AG08395 (cell line): ENCODE results near the gene ISL2.
"Not testable (repeated sequence)": the region's sequence is repeated elsewhere in the genome, so short reads cannot be mapped to it uniquely, and the experiment has no call there.

Experiments
- DNase-seq: peaks from one replicate; pipeline ENCODE4 v3.0.0; 2012; ENCODE audit warnings: mixed read lengths, low spot score

The ISL2 gene

GRCh38 chr15:76336254-76337058, at the start of gene ISL2:
Gene ISL2 (plus strand): TSS chr15:76336773. CDS start chr15:76336884, 111 bp downstream.
- DNase-seq: peak; percentile 67

- no peak for DNase-seq
These were observed 47.0 kb upstream of the ISL2 start for GRCh38 chr15:76289582-76289981.

- peak; percentile 12 for DNase-seq
These were observed 43.2 kb upstream of the ISL2 start for GRCh38 chr15:76293361-76293760.

DNA sequence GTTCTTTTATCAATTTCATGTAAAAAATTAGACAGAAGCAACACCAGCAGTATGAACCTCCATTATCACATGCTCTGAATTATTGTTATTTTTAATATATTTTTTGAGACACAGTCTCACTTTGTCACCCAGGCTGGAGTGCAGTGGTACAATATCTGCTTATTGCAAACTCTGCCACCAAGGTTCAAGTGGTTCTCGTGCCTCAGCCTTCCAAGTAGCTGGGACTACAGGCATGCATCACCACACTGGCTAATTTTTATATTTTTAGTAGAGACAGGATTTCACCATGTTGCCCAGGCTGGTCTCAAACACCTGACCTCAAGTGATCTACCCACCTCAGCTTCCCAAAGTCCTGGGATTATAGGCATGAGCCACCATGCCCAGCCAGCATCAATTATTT, 42.1 kb upstream of the ISL2 start:
- DNase-seq: not testable (repeated sequence)

DNA sequence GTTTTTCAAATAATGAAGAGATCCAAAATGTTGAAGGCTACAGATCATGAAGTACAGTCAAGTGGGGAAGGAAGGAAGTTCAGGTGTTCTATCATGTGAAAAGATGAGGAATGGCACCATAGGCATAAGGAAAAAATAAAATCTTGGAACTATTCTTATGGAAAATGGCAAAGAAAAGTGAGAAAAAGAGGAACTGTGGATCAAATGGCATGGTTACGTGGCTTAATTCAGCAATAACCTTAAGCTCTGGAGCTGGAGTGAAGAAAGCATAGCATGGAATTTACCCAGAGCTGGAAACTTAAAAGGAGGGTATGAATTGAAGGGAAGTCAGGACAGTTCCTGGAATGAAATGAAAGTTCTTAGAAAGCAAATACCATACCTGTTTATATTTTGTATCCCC, 39.7 kb upstream of the ISL2 start:
- no peak for DNase-seq

- DNase-seq: not testable (repeated sequence)
These were observed 38.6 kb upstream of the ISL2 start for GRCh38 chr15:76297951-76298350.

DNA sequence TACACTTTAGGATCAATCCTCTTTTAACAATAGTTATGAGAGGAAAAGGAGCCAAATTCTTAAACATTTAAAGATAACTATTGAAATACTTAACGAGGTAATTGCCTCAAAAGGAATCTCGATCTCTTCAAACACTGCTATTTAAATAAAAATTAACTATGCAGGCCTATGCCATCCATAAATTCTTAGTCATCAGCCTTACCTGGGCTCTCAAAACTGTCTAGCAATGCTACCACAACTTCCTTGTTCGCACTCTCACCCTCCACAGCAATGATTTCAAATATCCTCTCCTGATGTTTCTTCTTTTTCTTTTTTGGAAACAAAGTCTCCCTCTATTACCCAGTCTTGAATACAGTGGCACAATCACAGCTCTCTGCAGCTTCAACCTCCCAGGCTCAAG, 37.6 kb upstream of the ISL2 start:
- no peak for DNase-seq

DNA sequence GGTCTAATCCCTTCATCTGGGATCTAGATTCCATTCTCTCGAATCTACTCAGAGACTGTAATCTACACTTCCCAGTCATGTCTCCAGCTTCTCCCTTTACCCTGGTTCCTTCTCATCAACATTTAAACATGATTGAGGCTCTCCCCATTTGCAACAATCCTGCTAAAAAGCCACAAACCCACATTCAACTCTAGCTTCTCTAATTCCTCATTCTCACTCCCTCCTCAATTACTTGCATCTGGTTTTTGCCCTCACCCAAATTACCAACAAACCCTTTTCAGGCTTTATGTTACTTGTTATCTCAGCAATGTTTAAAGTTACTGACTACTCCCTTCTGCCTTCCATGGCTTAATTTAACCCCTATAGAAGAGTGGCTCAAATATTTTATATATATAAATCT, 36.8 kb upstream of the ISL2 start:
- DNase-seq: no peak

DNA sequence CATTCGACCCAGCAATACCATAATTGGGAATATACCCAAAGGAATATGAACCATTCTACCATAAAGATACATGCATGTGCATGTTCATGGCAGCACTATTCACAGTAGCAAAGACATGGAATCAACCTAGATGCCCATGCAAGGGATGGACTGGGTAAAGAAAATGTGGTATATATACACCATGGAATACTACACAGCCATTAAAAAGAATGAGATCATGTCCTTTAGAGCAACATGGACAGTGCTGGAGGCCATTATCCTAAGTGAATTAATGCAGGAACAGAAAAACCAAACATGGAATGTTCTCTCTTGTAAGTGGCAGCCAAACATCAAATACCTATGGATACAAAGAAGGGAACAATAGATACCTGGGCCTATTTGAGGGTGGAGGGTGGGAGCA, 32.7 kb upstream of the ISL2 start:
- no peak for DNase-seq

- DNase-seq: peak; percentile 14
These were observed 26.8 kb upstream of the ISL2 start for GRCh38 chr15:76309601-76310330.

- peak; percentile 29 for DNase-seq
These were observed 26.0 kb upstream of the ISL2 start for GRCh38 chr15:76310475-76311099.

DNA sequence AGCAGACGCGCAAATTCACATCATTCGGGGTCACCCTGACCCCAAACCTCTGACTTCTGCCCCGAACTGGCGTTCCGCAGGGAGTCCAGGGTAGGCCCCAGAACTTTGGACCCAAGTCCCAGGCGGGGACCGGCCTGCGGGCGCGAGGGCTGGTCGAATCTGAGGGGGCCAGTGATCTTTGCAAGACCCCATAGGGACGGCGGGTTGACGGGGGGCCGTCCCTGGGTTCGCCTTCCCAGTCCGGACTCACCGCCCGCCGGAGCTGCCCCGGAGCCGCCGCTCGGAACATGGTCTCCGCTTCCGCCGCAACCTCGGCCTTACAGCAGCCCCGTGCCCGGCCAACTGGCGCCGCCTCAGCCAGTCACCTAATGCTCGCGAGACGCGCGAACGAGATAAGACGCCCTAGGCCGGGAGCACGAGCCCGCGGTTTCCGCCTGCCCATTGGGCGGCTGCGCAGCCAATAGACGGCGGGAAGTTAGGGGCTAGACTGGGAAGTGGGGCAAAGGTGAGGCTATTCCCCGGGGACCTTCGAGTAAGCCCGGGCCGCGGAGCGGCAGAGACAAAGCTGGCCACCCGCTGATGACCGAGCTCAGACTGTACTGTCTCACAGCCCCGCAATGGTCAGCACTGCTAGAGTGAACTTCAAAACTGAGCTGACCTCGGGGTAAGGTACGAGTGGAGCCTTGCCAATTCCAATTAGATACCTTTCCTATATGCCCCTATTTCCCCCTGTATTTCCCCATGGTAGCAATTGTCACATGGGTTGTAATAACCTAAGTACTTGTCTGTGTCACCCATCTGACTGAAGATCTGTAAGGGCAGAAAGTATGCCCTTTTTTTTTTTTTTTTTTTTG, 25.2 kb upstream of the ISL2 start, which contains the start of gene ETFA:
ETFA (minus strand) TSS at position 370 of the 854 bp plus-strand sequence; CDS start at position 289, 81 bp downstream.
- DNase-seq: peak; percentile 99

GRCh38 chr15:76312540-76313174, 23.9 kb upstream of the ISL2 start:
- no peak for DNase-seq

- not testable (repeated sequence) for DNase-seq
These were observed 23.4 kb upstream of the ISL2 start for GRCh38 chr15:76313175-76313567.

- DNase-seq: no peak
These were observed 22.8 kb upstream of the ISL2 start for GRCh38 chr15:76313731-76314130.

DNA sequence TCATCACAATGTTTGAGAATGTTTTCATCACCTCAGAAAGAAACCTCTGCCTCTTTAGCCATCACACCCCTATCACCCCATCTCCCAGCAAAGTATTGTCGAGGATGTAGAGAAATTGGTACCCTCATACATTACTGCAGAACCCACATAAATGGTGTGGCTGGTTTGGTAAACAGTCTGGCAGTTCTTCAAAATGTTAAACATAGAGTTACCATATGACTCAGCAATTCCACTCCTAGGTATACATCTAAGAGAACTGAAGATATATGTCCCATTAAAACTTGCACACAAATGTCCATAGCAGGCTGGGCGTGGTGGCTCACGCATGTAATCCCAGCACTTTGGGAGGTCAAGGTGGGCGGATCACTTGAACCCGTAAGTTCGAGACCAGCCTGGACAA, 16.6 kb upstream of the ISL2 start:
- DNase-seq: no peak

DNA sequence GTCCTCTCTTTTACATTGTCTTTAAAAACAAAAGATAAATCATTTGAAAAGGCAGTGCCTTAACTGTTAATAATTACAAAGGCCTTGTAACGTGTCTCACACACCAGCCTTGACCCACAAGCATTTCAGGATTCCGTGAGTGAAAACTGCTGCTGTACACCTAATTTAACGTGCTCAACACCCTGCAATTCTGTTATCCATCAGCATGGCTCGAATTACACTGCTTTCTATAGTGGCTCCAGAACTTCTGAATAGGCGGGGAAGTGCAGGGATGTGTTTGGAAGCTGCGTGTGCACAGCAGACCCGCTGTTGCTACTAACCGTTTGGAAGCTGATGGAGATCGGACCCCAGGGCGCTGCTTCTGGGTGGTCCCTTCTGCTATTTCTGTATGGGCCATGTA, 15.4 kb upstream of the ISL2 start:
- DNase-seq: no peak

- no peak for DNase-seq
These were observed 15.0 kb upstream of the ISL2 start for GRCh38 chr15:76321602-76322001.

DNA sequence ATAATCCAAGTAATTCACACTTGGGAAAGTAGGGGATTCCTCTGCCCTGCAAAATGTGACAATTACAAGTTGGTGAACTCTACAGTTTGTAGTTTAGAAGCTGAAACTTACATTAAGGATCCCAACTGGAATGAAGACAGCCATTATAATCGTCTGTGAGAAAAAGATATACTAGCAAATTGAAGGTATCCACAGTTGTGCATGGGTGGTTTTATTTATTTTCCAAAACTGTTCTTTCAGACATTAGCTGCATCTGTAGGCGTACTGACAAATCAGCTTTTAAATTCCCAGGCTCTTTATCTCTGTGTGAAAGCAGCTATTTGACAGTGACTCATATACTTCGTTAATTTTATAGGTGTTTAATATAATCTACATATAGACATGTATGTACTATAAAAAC, 12.5 kb upstream of the ISL2 start:
- DNase-seq: no peak

DNA sequence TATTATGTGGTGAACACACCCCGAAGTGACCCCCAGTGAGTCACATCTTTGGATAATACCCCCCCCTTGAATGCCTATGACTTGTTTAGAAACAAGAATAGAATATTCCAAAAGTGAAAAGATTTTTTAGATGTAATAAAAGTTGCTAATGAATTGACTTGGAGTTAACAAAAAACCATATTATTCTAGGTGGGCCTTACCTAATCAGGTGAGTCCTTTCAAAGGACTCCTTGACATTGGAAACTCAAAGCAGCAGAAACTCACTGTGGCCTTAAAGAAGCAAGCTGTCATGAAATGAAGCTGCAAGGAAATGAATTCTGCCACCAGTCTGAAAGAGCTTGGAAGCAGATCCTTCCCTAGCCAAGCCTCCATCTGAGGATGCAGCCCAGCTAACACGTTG, 10.9 kb upstream of the ISL2 start:
- DNase-seq: no peak
